SK-N-MC (cell line): ENCODE data around the gene ACOXL.

Experiments used
- EZH2 ChIP-seq: fragments of 200-600 bp; sonication (generic); IDR thresholded peaks from one replicate; pipeline ENCODE4 v1.6.1; 2017; ENCODE audit warnings: antibody characterized with exemption
- POLR2AphosphoS5 ChIP-seq: IDR thresholded peaks from 2 replicates; pipeline ENCODE4 v1.6.1; 2012; ENCODE audit warnings: mild to moderate bottlenecking, low read depth, low read length, borderline replicate concordance

- no peak for TF ChIP-seq POLR2AphosphoS5
- no peak for TF ChIP-seq EZH2
Measured at GRCh38 chr2:111028720-111029119, 296.3 kb downstream of the ACOXL start.
